Body of pancreas (tissue), 4 donors: ENCODE measurements around the gene C5AR1. TPM values are rescaled to one million over a fixed set of nuclear protein-coding genes. Genes with fewer than 3 reads are reported as not detected.
"Not testable (repeated sequence)": the region's sequence is repeated elsewhere in the genome, so short reads cannot be mapped to it uniquely, and the experiment has no call there.

Experiments used
- ATAC-seq: fragments of 150-250 bp; one replicate; pipeline ENCODE4 v1.9.1; 2016
- DNase-seq, 4 donors: peaks; one replicate each; pipeline ENCODE4 v3.0.0-alpha.2; 2019
- H3K27ac ChIP-seq, 4 donors: fragments of 200-600 bp; sonication (generic); 1 replicate in 3 of 4; 2 replicates in 1 of 4; pipeline versions ENCODE4 v1.5.1 to v1.6.1; 2016 to 2019; ENCODE audit warnings: mild to moderate bottlenecking in 1 of 4, mixed read lengths in 1 of 4, moderate library complexity in 1 of 4
- H3K27me3 ChIP-seq, 2 donors: fragments of 200-600 bp; sonication (generic); one replicate each; pipeline ENCODE4 v1.6.0; 2016; ENCODE audit warnings: mild to moderate bottlenecking in 1 of 2
- H3K36me3 ChIP-seq, 2 donors: fragments of 200-600 bp; sonication (generic); replicated peaks in 1 of 2; 2 replicates each; pipeline ENCODE4 v1.5.1; 2016; ENCODE audit warnings: low read depth in 2 of 2; ENCODE audit not compliant: insufficient read depth in 1 of 2
- H3K4me1 ChIP-seq: fragments of 200-600 bp; sonication (generic); one replicate; pipeline ENCODE4 v1.6.0; 2016
- H3K4me3 ChIP-seq, 2 donors: fragments of 200-600 bp; sonication (generic); 1 replicate in 1 of 2; 2 replicates in 1 of 2; pipeline ENCODE4 v1.5.1; 2016 to 2019
- H3K9me3 ChIP-seq, 3 donors: fragments of 200-600 bp; sonication (generic); 1 replicate in 2 of 3; 2 replicates in 1 of 3; pipeline ENCODE4 v1.5.1; 2016
- POLR2A ChIP-seq, 3 donors: fragments of 450-650 bp; IDR thresholded peaks; one replicate each; pipeline ENCODE4 v1.6.1; 2016; ENCODE audit warnings: antibody characterized with exemption in 3 of 3, mild to moderate bottlenecking in 2 of 3
- WGBS, 2 donors: methylation state at CpG; one replicate each; pipeline ENCODE4 v1.1.5; 2017; 5-methylcytosine and 5-hydroxymethylcytosine counted together
- intact Hi-C: fragments of 100-400 bp; cut with DNase I; formaldehyde crosslinking; loops from one replicate; pipeline ENCODE4 v1.15.1; 2023
- total RNA-seq, 2 donors: library from RNA; depleted of rRNA; stranded (reverse); fragments of >200 nt; gene quantifications; one replicate each; pipeline ENCODE4 v1.1.0, GENCODE V29; 2016
- TF ChIP-seq, protein P1 (sequence below), 7 experiments: fragments of 450-650 bp in 4 of 7; fragments of 200-600 bp in 3 of 7; sonication (generic) in 3 of 7; IDR thresholded peaks; one replicate each; pipeline ENCODE4 v1.5.1; 2016 to 2019; ENCODE audit warnings: antibody characterized with exemption in 7 of 7

C5AR1 gene
- total RNA-seq, 2 donors from 2014 or later = 2.6 to 5.4 TPM

DNA sequence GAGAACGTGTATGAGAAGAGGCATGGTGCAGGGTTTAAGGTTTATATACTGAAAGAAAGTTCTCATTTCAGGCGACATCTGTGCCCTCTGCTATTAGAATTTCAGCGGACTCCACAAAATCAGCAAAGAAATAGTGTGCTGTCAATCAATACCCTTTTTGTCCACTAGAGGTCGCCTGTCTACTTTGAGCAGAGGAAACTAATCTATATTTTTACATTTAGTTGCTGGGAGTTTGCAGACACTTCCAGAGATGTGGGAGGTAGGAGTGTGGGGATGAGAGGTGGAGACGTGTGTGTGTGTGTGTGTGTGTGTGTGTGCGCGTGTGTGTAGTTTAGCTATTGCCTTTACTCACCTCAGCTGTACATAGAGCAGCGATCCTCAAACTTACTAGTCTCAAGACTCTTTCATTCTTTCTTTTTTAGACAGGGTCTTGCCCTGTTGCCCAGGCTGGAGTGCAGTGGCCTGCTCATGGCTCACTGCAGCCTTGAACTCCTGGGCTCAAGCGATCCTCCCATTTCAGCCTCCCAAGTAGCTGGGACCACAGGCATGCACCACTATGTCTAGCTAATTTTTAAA lies 25.2 kb upstream of the C5AR1 start:
- Histone ChIP-seq H3K4me1 (peaks cover 3% of the 10 kb centered on the region), H3K27ac (no peak overlapping the region), H3K27me3 (no peaks in the 10 kb centered on the region), H3K36me3 (no peaks in the 10 kb centered on the region), H3K4me3 (no peak overlapping the region), H3K9me3 (no peaks in the 10 kb centered on the region)
- DNase-seq (peak in 2 of 4 donors; percentile 25 to 58), ATAC-seq (peak; percentile 62)
- WGBS, 2 donors = 30 to 41% methylated on average over 7 to 9 of the region's 9 CpGs
- intact Hi-C loops = no loop called here
- no peak for TF ChIP-seq POLR2A (IDR thresholded peaks at IDR 0.05)
- TF ChIP-seq, protein P1, sequence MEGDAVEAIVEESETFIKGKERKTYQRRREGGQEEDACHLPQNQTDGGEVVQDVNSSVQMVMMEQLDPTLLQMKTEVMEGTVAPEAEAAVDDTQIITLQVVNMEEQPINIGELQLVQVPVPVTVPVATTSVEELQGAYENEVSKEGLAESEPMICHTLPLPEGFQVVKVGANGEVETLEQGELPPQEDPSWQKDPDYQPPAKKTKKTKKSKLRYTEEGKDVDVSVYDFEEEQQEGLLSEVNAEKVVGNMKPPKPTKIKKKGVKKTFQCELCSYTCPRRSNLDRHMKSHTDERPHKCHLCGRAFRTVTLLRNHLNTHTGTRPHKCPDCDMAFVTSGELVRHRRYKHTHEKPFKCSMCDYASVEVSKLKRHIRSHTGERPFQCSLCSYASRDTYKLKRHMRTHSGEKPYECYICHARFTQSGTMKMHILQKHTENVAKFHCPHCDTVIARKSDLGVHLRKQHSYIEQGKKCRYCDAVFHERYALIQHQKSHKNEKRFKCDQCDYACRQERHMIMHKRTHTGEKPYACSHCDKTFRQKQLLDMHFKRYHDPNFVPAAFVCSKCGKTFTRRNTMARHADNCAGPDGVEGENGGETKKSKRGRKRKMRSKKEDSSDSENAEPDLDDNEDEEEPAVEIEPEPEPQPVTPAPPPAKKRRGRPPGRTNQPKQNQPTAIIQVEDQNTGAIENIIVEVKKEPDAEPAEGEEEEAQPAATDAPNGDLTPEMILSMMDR (IDR thresholded peaks at IDR 0.05) = peak; percentile 61 to 91 (median 88)

DNA sequence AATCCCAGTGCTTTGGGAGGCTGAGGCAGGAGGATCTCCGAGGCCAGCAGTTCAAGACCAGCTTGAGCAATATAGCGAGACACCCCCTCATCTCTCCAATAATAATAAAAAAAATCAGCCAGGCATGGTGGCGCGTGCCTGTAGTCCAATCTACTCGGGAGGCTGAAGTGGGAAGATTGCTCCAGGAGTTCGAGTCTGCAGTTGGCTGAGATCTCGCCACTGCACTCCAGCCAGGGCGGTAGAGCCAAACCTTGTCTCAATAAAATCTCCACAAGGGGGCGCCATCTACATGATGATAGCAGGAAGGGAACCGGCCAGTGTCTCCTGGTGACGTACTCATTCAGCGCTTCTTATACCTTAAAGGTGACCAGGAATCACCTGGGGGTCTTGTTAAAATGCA lies 13.6 kb upstream of the C5AR1 start:
- Histone ChIP-seq H3K4me3 (no peak overlapping the region), H3K36me3 (no peaks in the 10 kb centered on the region), H3K9me3 (no peaks in the 10 kb centered on the region), H3K27me3 (no peaks in the 10 kb centered on the region), H3K4me1 (no peaks in the 10 kb centered on the region), H3K27ac (no peak overlapping the region)
- intact Hi-C loops = loop anchor here (10.0 kb wide), 1 partner anchor 89 kb away; no protein-coding TSS in a partner anchor
- ATAC-seq (peak; percentile 87), DNase-seq (peak; percentile 78 to 88 (median 82))
- no peak for TF ChIP-seq POLR2A (IDR thresholded peaks at IDR 0.05)
- TF ChIP-seq, protein P1 (IDR thresholded peaks at IDR 0.05) = peak; percentile 49 to 78 (median 72)
- WGBS, 2 donors = 25 to 45% methylated on average over 6 to 12 of the region's 12 CpGs

DNA sequence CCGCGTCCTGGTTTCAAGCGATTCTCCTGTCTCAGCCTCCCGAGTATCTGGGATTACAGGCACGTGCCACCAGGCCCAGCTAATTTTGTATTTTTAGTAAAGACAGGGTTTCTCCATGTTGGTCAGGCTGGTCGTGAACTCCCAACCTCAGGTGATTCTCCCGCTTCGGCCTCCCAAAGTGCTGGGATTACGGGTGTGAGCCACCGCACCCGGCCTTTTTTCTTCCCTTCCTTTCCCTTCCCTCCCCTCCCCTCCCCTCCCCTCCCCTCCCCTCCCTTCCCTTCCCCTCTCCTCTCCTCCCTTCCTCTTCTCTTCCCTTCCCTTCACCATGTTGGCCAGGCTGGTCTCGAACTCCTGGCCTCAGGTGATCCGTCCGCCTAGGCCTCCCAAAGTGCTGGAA lies 8.8 kb upstream of the C5AR1 start:
- intact Hi-C loops, H3K27ac ChIP-seq, H3K4me3 ChIP-seq, H3K27me3 ChIP-seq, H3K36me3 ChIP-seq, H3K9me3 ChIP-seq, ATAC-seq, DNase-seq, H3K4me1 ChIP-seq: not testable (repeated sequence)
- 92 to 97% methylated on average over 14 of the region's 14 CpGs for WGBS, 2 donors

DNA sequence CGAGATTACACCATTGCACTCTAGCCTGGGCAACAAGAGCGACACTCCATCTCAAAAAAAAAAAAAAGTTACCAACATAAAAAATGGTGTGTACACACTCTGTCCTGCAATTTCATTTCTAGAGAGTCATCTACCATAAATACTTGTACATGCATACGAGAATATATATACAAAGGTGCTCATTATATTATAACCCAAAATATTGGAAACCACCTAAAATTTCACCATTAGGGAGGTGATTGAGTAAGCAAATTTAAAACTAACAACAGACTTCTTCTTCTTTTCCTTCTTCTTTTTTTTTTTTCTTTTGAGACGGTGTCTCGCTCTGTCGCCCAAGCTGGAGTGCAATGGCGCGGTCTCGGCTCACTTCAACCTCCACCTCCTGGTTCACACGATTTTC lies 7.4 kb upstream of the C5AR1 start:
- Histone ChIP-seq H3K27ac (no peak overlapping the region), H3K4me3 (no peak overlapping the region), H3K9me3 (no peaks in the 10 kb centered on the region), H3K4me1 (peaks cover 13% of the 10 kb centered on the region), H3K27me3 (no peaks in the 10 kb centered on the region), H3K36me3 (no peaks in the 10 kb centered on the region)
- TF ChIP-seq, protein P1 (IDR thresholded peaks at IDR 0.05) = no peak
- no peak for TF ChIP-seq POLR2A (IDR thresholded peaks at IDR 0.05)
- no peak for ATAC-seq
- no peak for DNase-seq
- 86 to 96% methylated on average over 10 of the region's 10 CpGs for WGBS, 2 donors
- intact Hi-C loops = no loop called here

DNA sequence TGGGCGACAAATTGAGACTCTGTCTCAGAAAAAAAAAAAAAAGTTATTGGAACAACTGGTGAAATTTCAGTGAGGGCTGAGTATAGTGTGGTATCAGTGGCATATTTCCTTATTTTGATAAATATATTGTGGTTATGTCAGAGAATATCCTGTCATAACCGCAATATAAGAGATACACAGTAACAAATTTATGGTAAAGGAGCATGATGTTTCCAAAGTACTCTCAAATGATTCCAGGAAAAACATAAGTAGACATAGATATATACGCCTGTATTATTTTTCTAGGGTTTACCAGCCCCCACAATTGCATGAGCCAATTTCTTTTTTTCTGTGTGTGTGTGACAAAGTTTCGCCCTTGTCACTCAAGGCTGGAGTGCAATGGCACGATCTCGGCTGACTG lies 5.7 kb upstream of the C5AR1 start:
- no peak for TF ChIP-seq POLR2A (IDR thresholded peaks at IDR 0.05)
- TF ChIP-seq, protein P1 (IDR thresholded peaks at IDR 0.05) = no peak
- Histone ChIP-seq H3K36me3 (no peaks in the 10 kb centered on the region), H3K4me1 (peaks cover 13% of the 10 kb centered on the region), H3K4me3 (no peak overlapping the region), H3K27me3 (no peaks in the 10 kb centered on the region), H3K9me3 (no peaks in the 10 kb centered on the region), H3K27ac (no peak overlapping the region)
- ATAC-seq (no peak), DNase-seq (no peak)
- 73 to 83% methylated on average over 6 of the region's 6 CpGs for WGBS, 2 donors
- intact Hi-C loops = no loop called here
